IPS-NIHi7 (cell line): ENCODE results near the gene NCAPG2.
"Not testable (repeated sequence)": the region's sequence is repeated elsewhere in the genome, so short reads cannot be mapped to it uniquely, and the experiment has no call there.

Source experiments
- DNase-seq: peaks from one replicate; pipeline ENCODE4 v3.0.0; 2012; ENCODE audit warnings: mixed read lengths; ENCODE audit errors: extremely low spot score

Gene NCAPG2

GRCh38 chr7:158626289-158626688 lies 78.3 kb downstream of the NCAPG2 start:
- not testable (repeated sequence) for DNase-seq

DNA sequence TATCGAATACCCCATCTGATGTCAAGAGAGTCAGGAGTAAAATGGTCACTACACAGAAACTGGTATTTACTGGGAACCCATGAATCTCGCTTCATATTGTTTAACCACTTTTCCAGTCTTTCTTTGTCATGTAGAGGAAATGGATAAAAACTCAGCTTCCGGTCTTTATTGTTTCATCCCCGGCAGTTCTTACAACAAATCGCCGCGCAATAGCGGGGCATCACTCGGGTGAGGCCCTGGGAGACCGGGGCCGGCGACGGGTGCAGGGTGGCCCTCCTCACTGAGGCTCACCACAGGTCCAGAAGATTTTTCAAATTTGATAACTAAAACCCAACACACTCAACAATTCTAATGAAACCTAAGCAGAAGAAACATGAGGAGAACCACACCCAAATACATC lies 81.4 kb downstream of the NCAPG2 start:
- no peak for DNase-seq

DNA sequence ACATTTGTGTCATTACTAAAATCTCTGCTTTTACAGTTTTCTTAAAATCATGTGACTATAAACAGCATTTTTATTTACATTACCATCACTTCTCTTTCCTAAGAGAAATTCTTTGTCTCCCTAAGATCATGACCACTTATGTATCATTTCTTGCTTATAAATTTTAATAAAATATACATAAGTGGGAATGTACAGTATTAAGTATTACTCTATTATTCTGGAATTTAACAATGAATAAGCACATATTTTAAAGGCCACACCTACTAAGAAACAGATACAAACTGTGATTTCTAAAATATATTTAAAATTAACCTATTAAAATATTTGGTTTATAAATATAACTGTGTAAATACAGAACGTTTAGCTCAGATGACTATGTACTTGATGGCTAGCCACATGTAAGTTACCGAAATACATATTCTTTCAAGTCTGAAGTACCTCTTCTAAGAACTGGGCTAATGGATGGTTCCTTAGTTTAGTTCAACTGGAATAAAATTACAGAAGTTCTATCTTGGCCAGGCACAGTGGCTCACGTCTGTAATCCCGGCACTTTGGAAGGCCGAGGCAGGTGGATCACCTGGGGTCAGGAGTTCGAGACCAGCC lies 83.7 kb downstream of the NCAPG2 start:
- DNase-seq, result no peak

- no peak for DNase-seq
These were observed 84.2 kb downstream of the NCAPG2 start for GRCh38 chr7:158620418-158620817.

DNA sequence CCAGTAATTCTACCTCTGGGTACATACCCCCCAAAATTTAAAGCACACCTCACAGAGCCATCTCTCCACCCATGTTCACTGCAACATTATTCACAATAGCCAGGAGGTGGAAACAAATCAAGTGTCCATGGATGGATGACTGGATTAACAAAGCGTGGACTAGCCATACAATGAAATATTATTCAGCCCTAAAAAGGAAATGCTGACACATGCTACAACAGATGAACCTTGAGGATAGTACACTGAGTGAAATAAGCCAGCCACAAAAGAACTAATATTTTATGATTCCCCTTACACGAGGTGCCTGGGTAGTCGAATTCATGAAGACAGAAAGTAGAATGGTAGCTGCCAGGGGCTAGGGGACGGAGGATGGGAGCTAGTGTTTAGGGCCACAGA lies 85.9 kb downstream of the NCAPG2 start:
- DNase-seq, result no peak

DNA sequence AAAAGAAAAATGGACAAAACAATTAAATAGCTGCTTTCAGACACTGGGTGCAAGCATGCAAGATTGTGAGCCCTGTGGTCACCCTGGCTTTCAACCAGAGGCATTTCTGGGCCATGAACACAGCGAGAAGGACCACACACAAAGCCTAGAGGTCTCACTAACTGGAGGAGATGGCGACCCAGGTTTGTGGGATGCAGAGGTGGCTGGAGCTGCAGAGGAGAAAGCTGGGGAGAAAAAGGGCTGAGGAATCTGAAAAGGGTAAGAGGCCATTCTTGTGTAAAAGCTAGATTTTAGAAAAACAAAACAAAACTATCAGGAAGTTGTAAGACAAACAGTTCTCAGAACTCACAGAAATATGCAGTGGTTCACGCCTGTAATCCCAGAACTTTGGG lies 86.9 kb downstream of the NCAPG2 start:
- DNase-seq, result peak; percentile 66

DNA sequence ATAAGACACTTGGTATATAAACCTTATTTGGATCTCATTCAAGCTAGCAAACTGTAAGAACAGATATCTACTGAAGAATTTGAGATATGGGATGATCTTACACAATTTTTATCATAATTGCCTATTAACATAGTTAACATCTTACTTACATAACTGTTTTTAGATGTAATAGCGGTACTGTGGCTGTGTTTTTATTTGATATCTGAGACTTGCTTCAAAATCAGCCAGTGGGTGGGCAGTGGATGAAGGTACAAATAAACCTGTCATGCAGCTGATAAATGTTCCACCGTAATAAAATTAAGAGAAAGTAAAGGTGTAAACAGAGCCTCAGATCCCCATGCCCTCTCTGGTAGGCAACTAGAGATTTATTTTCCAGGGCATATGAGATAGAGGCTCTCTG lies 88.6 kb downstream of the NCAPG2 start:
- no peak for DNase-seq

GRCh38 chr7:158614700-158615099 lies 89.9 kb downstream of the NCAPG2 start:
- DNase-seq, result no peak

DNA sequence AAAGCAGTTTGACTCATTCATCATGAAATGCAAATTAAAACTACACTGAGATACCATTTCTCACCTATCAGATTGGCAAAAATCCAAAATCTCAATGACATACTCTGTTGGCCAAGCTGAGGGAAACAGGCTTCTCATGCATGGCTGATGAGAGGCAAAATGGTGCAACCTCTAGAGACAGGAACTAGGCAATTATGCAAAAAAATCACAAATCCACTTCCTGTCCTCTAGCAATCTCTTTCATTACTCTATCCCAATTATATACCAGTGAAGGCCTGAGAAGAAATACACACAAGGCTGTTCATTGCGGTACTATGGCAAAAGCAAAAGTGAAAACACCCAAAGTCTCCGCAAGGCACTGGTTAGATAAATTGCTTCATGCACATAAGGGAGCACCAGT lies 91.1 kb downstream of the NCAPG2 start:
- DNase-seq, result no peak

GRCh38 chr7:158612546-158612945 lies 92.1 kb downstream of the NCAPG2 start:
- DNase-seq, result no peak

DNA sequence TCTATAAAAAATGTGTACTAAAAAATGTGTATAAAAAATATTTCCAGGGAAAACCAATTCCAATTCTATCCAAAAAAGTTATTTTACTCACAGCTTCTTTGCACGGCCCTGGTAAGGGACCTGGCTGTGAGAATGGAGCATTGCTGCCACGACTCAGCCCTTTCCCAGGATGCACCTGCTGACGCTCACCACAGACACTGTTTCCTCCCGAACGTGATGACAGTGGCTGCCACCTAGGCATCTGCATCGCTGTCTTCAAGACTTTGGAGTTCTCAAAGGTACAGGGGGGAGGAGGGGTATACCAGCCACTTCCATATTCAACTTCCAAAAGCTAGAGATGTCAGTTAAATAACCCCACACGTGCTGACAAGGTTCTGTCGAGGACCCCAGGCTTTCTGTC lies 93.1 kb downstream of the NCAPG2 start:
- no peak for DNase-seq

DNA sequence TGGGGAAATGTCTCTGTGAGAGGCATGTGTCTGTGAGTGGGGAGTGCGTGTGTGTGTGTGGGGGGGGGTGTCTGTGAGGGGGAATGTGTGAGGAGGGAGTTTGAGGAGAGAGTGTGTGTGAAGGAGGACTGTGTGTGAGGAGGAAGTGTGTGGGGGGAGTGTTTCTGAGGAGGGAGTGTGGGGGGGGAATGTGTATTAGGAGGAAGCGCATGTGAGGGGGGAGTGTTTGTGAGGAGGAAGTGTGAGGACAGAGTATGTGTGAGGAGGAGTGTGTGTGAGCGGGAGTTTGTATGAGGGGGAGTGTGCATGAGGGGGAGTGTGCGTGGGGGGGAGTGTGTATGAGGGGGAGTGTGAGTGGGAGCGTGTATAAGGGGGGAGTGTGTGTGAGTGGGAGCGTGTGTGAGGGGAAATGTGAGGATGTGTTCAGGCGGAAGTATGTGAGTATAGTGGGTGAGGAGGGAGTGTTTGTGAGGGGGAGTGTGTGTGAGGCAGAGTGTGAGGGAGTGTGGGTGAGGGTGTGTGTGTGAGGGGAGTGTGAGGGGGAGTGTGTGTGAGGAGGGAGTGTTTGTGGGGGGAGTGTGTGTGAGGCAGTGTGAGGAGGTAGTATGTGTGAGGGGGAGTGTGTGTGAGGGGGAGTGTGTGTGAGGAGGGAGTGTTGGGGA lies 95.2 kb downstream of the NCAPG2 start:
- no peak for DNase-seq

GRCh38 chr7:158607563-158607962 lies 97.0 kb downstream of the NCAPG2 start:
- DNase-seq, result no peak

DNA sequence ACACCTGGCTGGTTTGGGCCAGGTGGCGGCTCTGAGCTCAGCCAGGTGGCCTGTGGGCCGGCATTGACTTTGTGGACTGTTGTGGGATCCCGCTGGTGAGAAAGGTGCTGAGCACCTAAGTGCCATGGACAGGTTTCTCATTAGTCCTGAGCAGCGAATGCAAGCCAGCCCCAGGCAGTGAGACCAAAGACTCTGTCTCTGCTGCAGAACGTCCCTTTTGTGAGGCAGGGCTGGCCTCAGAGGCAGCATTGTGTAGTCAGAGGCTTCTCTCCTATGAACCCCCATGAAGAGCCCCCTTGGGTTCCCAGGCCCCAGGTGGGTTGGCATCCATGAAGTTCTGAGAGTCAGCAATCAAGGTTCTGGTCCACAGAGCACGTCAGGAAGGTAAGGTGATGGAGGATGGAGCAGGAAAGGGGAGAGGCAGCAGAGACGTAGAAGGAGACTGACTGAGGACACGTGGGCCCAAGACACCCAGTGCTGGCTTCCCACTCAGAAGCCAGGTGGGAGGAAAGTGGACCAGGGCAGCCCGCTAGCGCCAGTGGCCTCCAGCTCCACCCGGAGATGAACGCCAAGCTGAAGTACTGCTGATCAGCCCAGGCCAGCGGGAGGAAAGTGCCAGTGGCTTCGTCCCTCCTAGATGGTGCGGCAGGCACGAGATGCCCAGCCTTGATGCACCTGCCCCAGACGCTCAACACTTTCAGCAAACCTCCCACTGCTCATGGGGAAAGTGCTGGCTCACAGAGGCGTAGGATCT lies 97.8 kb downstream of the NCAPG2 start:
- no peak for DNase-seq

DNA sequence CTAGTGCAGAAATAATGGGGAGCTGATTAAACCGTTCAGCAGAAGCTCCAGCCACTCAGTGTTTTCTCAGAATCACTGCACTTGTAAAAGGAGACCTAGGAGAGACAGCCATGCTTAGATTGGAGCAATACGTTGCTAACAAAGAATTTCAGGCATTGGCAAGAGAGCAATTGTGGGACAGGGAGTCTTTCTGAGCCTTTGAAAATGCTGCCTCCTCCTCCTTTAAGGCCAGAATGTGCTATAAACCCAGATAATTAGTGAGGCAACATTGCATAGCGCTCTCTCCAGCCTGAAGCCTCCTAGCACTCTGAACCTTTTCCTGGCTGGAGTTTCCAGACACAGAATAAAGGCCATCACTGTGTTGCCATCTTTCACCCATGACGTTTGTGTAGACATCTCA lies 98.5 kb downstream of the NCAPG2 start:
- no peak for DNase-seq

DNA sequence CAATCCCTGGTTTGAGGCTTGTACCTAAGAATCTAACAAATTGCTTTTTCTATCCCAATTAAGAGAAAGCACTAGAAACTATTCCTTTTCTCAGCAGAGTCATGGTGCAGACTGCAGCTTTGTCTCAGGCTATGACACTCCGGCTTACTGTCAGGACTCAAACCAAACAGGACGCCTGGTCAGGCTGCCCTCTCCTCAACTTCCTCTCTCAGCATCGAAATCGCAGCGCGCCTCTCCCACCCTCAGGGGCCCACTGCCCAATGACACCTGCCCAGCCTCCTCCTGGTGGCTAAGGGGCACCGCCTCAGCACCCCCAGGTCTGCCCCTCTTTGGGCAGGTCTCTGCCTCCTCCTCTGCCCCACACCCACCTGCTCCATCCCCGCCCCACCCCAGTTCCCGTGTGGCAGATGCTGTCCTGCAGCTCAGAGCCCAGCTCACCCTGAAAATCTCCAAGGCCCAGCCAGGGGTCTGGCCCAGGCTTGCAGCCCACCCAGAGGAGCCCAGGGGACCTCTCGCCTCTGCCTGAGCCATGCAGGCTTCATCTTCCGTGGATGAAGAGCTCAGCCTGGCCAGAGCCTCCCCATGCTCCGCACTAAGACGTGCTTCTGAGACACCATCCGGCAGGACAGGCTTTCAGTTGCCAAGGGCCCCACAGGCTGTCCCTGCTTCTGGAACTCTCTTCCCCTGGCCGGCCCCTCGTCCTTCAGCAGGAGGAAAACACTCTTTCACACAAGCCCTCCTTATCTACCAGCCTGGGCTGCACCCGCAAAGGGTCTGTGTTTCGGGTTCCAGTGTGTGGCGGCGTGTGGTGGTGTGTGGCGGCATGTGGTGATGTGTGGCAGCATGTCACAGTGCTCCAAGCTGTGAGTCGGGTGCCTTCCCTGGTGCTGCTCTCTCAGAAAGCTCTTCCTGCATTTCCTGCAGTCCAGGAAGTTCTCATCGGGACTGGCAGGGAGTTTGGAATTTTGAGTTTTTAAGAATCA lies 100.5 kb downstream of the NCAPG2 start:
- no peak for DNase-seq

DNA sequence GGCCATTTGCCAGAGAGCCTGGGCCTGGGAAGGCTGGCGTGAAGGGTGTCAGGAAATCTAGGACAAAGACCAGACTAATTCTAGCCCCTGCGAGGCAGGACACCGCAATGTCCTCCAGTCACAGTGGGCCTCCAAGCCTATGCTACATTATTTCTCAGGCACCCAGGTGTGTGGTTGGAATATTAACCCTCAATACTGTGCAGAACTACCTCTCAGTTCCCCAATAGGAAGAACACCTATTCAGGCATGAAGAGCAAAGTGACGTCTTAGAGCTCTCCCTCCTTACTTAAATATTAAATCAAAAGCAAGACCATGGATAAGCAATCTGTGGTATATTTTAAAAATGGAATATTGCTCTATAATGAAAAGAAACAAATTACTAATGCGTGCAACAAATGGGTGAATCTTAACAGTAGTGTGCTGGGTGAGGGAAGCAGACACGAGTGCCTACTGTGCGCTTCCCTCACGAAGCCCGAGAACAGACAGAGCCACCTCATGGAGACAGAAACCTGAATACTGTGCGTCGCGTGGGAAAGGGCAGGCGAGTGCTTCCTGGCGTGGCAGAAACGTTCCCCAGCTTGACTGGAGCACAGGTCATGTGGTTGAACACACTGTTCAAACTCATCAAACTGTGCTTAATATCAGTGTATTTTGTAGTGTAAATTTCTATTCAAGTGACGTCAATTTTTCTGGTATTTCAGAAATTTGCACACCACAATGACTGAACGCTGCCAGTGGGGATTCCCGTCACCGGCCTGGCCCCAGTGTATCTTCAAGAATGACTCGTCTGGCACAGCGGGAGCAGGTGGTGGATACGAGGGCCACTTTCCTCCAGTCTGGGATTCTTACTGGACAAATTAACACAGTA lies 101.5 kb downstream of the NCAPG2 start:
- DNase-seq, result no peak

- no peak for DNase-seq
These were observed 102.6 kb downstream of the NCAPG2 start for GRCh38 chr7:158602041-158602440.

DNA sequence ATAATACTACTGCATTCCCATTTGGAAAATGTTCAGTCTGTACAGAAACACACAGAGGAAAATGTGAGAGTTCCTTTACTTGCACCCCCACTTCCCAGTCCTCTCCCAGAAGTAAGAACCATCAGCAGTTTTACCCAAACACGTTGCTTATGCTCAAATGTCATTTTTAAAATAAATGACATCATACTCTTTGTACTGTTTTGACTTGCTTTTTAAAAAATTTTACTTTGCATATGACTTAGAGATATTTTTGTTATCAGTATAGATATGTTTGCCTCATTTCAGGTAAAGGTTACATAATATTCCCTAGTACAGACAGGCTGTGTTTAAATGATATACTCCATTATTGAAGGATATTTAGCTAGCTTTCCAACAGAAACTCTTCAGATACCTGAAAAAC lies 103.5 kb downstream of the NCAPG2 start:
- no peak for DNase-seq

GRCh38 chr7:158596745-158597144 lies 107.9 kb downstream of the NCAPG2 start:
- DNase-seq, result no peak

GRCh38 chr7:158596309-158596708 lies 108.3 kb downstream of the NCAPG2 start:
- DNase-seq, result no peak
